CD14-positive monocyte (primary cell): Measurements from ENCODE around the gene ASIC2. TPM values are rescaled to one million over a fixed set of nuclear protein-coding genes. Genes with fewer than 3 reads are reported as not detected.
A peak's percentile ranks its signal among the peaks of the same experiment; 100 is the strongest.

Experiments
- DNase-seq, 3 donors: peaks; one replicate each; pipeline ENCODE4 v3.0.0-alpha.2; 2011 to 2022
- H2AFZ ChIP-seq: 2 replicates; pipeline ENCODE4 v1.6.0; 2012; ENCODE audit warnings: mild to moderate bottlenecking, low read depth, low read length, inconsistent platforms; ENCODE audit not compliant: insufficient read depth, poor library complexity, severe bottlenecking
- H3K27ac ChIP-seq, 2 donors: 1 replicate in 1 of 2; 2 replicates in 1 of 2; pipeline ENCODE4 v1.5.1; 2012 to 2013; ENCODE audit warnings: low read length in 2 of 2, control low read depth in 1 of 2, inconsistent platforms in 1 of 2, low read depth in 1 of 2, mild to moderate bottlenecking in 1 of 2
- H3K27me3 ChIP-seq, 2 donors: one replicate each; pipeline versions ENCODE4 v1.6.0 to v1.6.1; 2011 to 2013; ENCODE audit warnings: low read length in 2 of 2; ENCODE audit not compliant: control insufficient read depth in 2 of 2, insufficient read depth in 2 of 2
- H3K36me3 ChIP-seq, 2 donors: replicated peaks in 1 of 2; 1 replicate in 1 of 2; 2 replicates in 1 of 2; pipeline versions ENCODE4 v1.5.1 to v1.6.1; 2012 to 2013; ENCODE audit warnings: low read length in 2 of 2, control low read depth in 1 of 2, inconsistent platforms in 1 of 2, mild to moderate bottlenecking in 1 of 2; ENCODE audit not compliant: insufficient read depth in 2 of 2, control insufficient read depth in 1 of 2
- H3K4me1 ChIP-seq, 2 donors: 1 replicate in 1 of 2; 2 replicates in 1 of 2; pipeline versions ENCODE4 v1.5.1 to v1.6.1; 2012 to 2013; ENCODE audit warnings: low read length in 2 of 2, control low read depth in 1 of 2, inconsistent platforms in 1 of 2, mild to moderate bottlenecking in 1 of 2, moderate library complexity in 1 of 2; ENCODE audit not compliant: insufficient read depth in 2 of 2, control insufficient read depth in 1 of 2
- H3K4me2 ChIP-seq: replicated peaks from 2 replicates; pipeline ENCODE3; 2012; ENCODE audit warnings: low read length, moderate library complexity, mild to moderate bottlenecking; ENCODE audit not compliant: poor library complexity, severe bottlenecking; ENCODE audit errors: extremely low read depth
- H3K4me3 ChIP-seq, 3 experiments: fragments of 200-600 bp in 1 of 3; sonication (generic) in 1 of 3; replicated peaks in 1 of 3; 1 replicate in 2 of 3; 2 replicates in 1 of 3; pipeline ENCODE4 v1.5.1; 2011 to 2013; ENCODE audit warnings: low read length in 3 of 3, mild to moderate bottlenecking in 3 of 3, control low read depth in 2 of 3, low read depth in 2 of 3, inconsistent platforms in 1 of 3, moderate library complexity in 1 of 3
- H3K79me2 ChIP-seq: 2 replicates; pipeline ENCODE4 v1.6.0; 2012; ENCODE audit warnings: mild to moderate bottlenecking, control low read depth, inconsistent platforms, low read length, moderate library complexity; ENCODE audit not compliant: insufficient read depth
- H3K9ac ChIP-seq: 2 replicates; pipeline ENCODE4 v1.6.0; 2017; ENCODE audit warnings: low read length, mild to moderate bottlenecking; ENCODE audit not compliant: insufficient read depth, poor library complexity, severe bottlenecking
- H3K9me3 ChIP-seq, 2 donors: replicated peaks in 1 of 2; 1 replicate in 1 of 2; 2 replicates in 1 of 2; pipeline versions ENCODE4 v1.5.1 to v1.6.1; 2012 to 2013; ENCODE audit warnings: low read length in 2 of 2, control low read depth in 1 of 2; ENCODE audit not compliant: control insufficient read depth in 1 of 2, insufficient read depth in 1 of 2
- H4K20me1 ChIP-seq: 2 replicates; pipeline ENCODE4 v1.6.0; 2012; ENCODE audit warnings: mild to moderate bottlenecking, low read length, control low read depth, moderate library complexity; ENCODE audit not compliant: insufficient read depth
- H3K27ac Mint-ChIP-seq, 7 donors: one replicate each; pipeline ENCODE4 v1.8.0; 2020; ENCODE audit warnings: mild to moderate bottlenecking in 7 of 7, mixed read lengths in 7 of 7, moderate library complexity in 6 of 7, inconsistent platforms in 2 of 7
- H3K27me3 Mint-ChIP-seq, 3 donors: one replicate each; pipeline ENCODE4 v1.8.0; 2021 to 2022; ENCODE audit warnings: low read depth in 3 of 3, mild to moderate bottlenecking in 3 of 3, mixed read lengths in 3 of 3, moderate library complexity in 3 of 3, inconsistent platforms in 1 of 3
- H3K36me3 Mint-ChIP-seq, 2 donors: one replicate each; pipeline ENCODE4 v1.8.0; 2020; ENCODE audit warnings: mixed read lengths in 2 of 2, inconsistent platforms in 1 of 2, mild to moderate bottlenecking in 1 of 2
- H3K4me1 Mint-ChIP-seq: one replicate; pipeline ENCODE4 v1.8.0; 2020; ENCODE audit warnings: mild to moderate bottlenecking, mixed read lengths
- H3K4me3 Mint-ChIP-seq, 2 donors: one replicate each; pipeline ENCODE4 v1.8.0; 2020; ENCODE audit warnings: mild to moderate bottlenecking in 2 of 2, mixed read lengths in 2 of 2, moderate library complexity in 1 of 2
- H3K9me3 Mint-ChIP-seq, 7 donors: one replicate each; pipeline ENCODE4 v1.8.0; 2020 to 2022; ENCODE audit warnings: mixed read lengths in 7 of 7, mild to moderate bottlenecking in 6 of 7, moderate library complexity in 6 of 7, inconsistent platforms in 2 of 7
- CTCF ChIP-seq: fragments of 200-600 bp; IDR thresholded peaks from one replicate; pipeline ENCODE4 v1.8.0; 2022; ENCODE audit warnings: antibody characterized with exemption, mild to moderate bottlenecking
- WGBS: methylation state at CpG from one replicate; pipeline ENCODE4 v1.1.5; 2013; ENCODE audit warnings: missing lambda C conversion rate; ENCODE audit not compliant: insufficient coverage; 5-methylcytosine and 5-hydroxymethylcytosine counted together
- intact Hi-C, 2 donors: fragments of 100-400 bp; cut with micrococcal nuclease; formaldehyde crosslinking; loops; one replicate each; pipeline versions ENCODE4 v1.15.0 to v1.15.1; 2023
- polyA plus RNA-seq, 3 donors: library from polyadenylated mRNA; depleted of rRNA in 1 of 3; unstranded in 2 of 3; stranded (reverse) in 1 of 3; fragments of 300-500 nt in 2 of 3; fragments of >200 nt in 1 of 3; fragmentation: Illumina TruSeq in 2 of 3; gene quantifications; 1 replicate in 2 of 3; 2 replicates in 1 of 3; pipeline ENCODE4 v1.2.3, GENCODE V29; 2012 to 2021

The ASIC2 gene
- polyA plus RNA-seq, 3 donors: not detected

GRCh38 chr17:33178681-33179080 lies 114.4 kb downstream of the ASIC2 start:
- H3K4me1 Mint-ChIP-seq: no peaks in the 10 kb centered on the region
- intact Hi-C loops: no loop called here
- Histone ChIP-seq H3K9ac (no peak overlapping the region), H3K4me2 (no peak overlapping the region), H3K27ac (no peak overlapping the region), H3K27me3 (no peaks in the 10 kb centered on the region), H3K36me3 (no peaks in the 10 kb centered on the region), H3K9me3 (no peaks in the 10 kb centered on the region), H4K20me1 (no peaks in the 10 kb centered on the region), H3K4me3 (no peak overlapping the region), H3K79me2 (no peaks in the 10 kb centered on the region), H2AFZ (no peak overlapping the region), H3K4me1 (no peaks in the 10 kb centered on the region)
- no peak overlapping the region for H3K4me3 Mint-ChIP-seq
- H3K27me3 Mint-ChIP-seq: peaks cover 4 to 6% (median 5%) of the 10 kb centered on the region in 3 donors
- WGBS: 75% methylated on average over 2 of the region's 3 CpGs
- no peak for DNase-seq
- H3K9me3 Mint-ChIP-seq: peaks cover 0 to 3% (median 0%) of the 10 kb centered on the region in 7 donors
- H3K27ac Mint-ChIP-seq: peak overlapping the region in 1 of 7 donors; percentile 20
- no peak for TF ChIP-seq CTCF
- no peaks in the 10 kb centered on the region for H3K36me3 Mint-ChIP-seq

- H3K27me3 ChIP-seq: no peaks in the 10 kb centered on the region
- H3K9me3 Mint-ChIP-seq: peaks cover 0 to 6% (median 3%) of the 10 kb centered on the region in 7 donors
- H3K79me2 ChIP-seq: no peaks in the 10 kb centered on the region
- WGBS: 82% methylated on average over 7 of the region's 8 CpGs
- H3K9ac ChIP-seq: no peak overlapping the region
- H3K27me3 Mint-ChIP-seq: peaks cover 3 to 5% (median 4%) of the 10 kb centered on the region in 3 donors
- intact Hi-C loops: no loop called here
- H3K4me1 Mint-ChIP-seq: no peaks in the 10 kb centered on the region
- H3K27ac ChIP-seq: no peak overlapping the region
- no peak overlapping the region for H3K4me3 ChIP-seq
- TF ChIP-seq CTCF: no peak
- no peak overlapping the region for H3K4me2 ChIP-seq
- H3K36me3 ChIP-seq: no peaks in the 10 kb centered on the region
- no peak for DNase-seq
- H3K9me3 ChIP-seq: no peaks in the 10 kb centered on the region
- H2AFZ ChIP-seq: no peak overlapping the region
- H3K36me3 Mint-ChIP-seq: no peaks in the 10 kb centered on the region
- no peaks in the 10 kb centered on the region for H4K20me1 ChIP-seq
- H3K4me3 Mint-ChIP-seq: no peak overlapping the region
- no peak overlapping the region for H3K27ac Mint-ChIP-seq
- no peaks in the 10 kb centered on the region for H3K4me1 ChIP-seq
Observed at GRCh38 chr17:33175562-33175961, 117.5 kb downstream of the ASIC2 start.
